HCT116 (cell line): ENCODE measurements around the gene APOLD1. TPM values are rescaled to one million over a fixed set of nuclear protein-coding genes. Genes with fewer than 3 reads are reported as not detected.

Source experiments
- ATAC-seq: fragments of 200-7000 bp; cut with Tn5 transposase; 2 replicates; pipeline ENCODE4 v1.9.1; 2020; ENCODE audit warnings: mild to moderate bottlenecking, moderate library complexity
- BruUV-seq: library from RNA; stranded (reverse); fragments of 400-500 nt; replicated peaks from 2 replicates; lab custom pipeline; 2021; lab: Mats Ljungman, UMichigan
- CTCF ChIA-PET: fragments of 300-600 bp; sonication (Branson Sonifier 250); formaldehyde crosslinking; loops from one replicate; lab custom pipeline; 2021; ENCODE audit warnings: antibody characterized with exemption; lab: Charles Lee
- POLR2A ChIA-PET: fragments of 300-600, 350-600 bp; sonication (Branson Sonifier 250); formaldehyde crosslinking; loops from one replicate; lab custom pipeline; 2021; ENCODE audit warnings: antibody characterized with exemption; lab: Charles Lee
- RAD21 ChIA-PET, 2 experiments: fragments of 300-600 bp; sonication (Branson Sonifier 250); formaldehyde crosslinking; loops; one replicate each; lab custom pipeline; 2023; ENCODE audit warnings: low total read pairs in 2 of 2; ENCODE audit not compliant: uncharacterized antibody in 2 of 2, unreplicated experiment in 2 of 2, low non-redundant PET in 1 of 2; lab: Charles Lee
- DNase-seq: peaks from one replicate; pipeline ENCODE4 v3.0.0-alpha.2; 2010; ENCODE audit warnings: low read depth, low spot score
- H2AFZ ChIP-seq: fragments of 200-600 bp; shearing (Covaris generic), sonication (generic); 2 replicates; pipeline ENCODE4 v1.6.1; 2017; ENCODE audit warnings: low read depth, mixed run types, mixed read lengths, antibody characterized with exemption, low read length; ENCODE audit not compliant: poor library complexity, severe bottlenecking
- H3K27ac ChIP-seq: 2 replicates; pipeline ENCODE4 v1.5.1; 2012; ENCODE audit warnings: low read depth, low read length
- H3K27me3 ChIP-seq: fragments of 200-600 bp; sonication (generic); 2 replicates; pipeline ENCODE4 v1.6.1; 2016; ENCODE audit warnings: mixed run types, low read length, mixed read lengths; ENCODE audit not compliant: insufficient read depth
- H3K36me3 ChIP-seq, 2 experiments: fragments of 200-500 bp in 1 of 2; fragments of 200-600 bp in 1 of 2; sonication (Bioruptor generic) in 1 of 2; sonication (generic) in 1 of 2; 2 replicates each; pipeline versions ENCODE4 v1.5.1 to v1.6.1; 2014 to 2016; ENCODE audit warnings: low read length in 2 of 2, inconsistent platforms in 1 of 2, mixed read lengths in 1 of 2, mixed run types in 1 of 2; ENCODE audit not compliant: insufficient read depth in 2 of 2, control insufficient read depth in 1 of 2
- H3K4me1 ChIP-seq, 2 experiments: fragments of 200-600 bp in 1 of 2; sonication (generic) in 1 of 2; 2 replicates each; pipeline versions ENCODE4 v1.5.1 to v1.6.1; 2012 to 2017; ENCODE audit warnings: low read length in 2 of 2, inconsistent platforms in 1 of 2, mild to moderate bottlenecking in 1 of 2, mixed read lengths in 1 of 2, mixed run types in 1 of 2, moderate library complexity in 1 of 2; ENCODE audit not compliant: insufficient read depth in 2 of 2, control insufficient read depth in 1 of 2
- H3K4me2 ChIP-seq: fragments of 200-600 bp; sonication (generic); 2 replicates; pipeline ENCODE4 v1.6.1; 2017; ENCODE audit warnings: mixed run types, low read length, mixed read lengths
- H3K4me3 ChIP-seq, 2 experiments: fragments of 200-600 bp in 1 of 2; sonication (generic) in 1 of 2; replicated peaks in 1 of 2; 2 replicates each; pipeline ENCODE4 v1.5.1; 2011 to 2016; ENCODE audit warnings: low read length in 2 of 2, control low read depth in 1 of 2, low read depth in 1 of 2, mild to moderate bottlenecking in 1 of 2, mixed read lengths in 1 of 2, mixed run types in 1 of 2
- H3K79me2 ChIP-seq: fragments of 200-600 bp; sonication (generic); 2 replicates; pipeline ENCODE4 v1.6.1; 2017; ENCODE audit warnings: mild to moderate bottlenecking, mixed run types, low read length, moderate library complexity, mixed read lengths; ENCODE audit not compliant: insufficient read depth
- H3K9ac ChIP-seq: fragments of 200-600 bp; sonication (generic); 2 replicates; pipeline ENCODE4 v1.6.1; 2016; ENCODE audit warnings: low read length, mixed read lengths
- H3K9me2 ChIP-seq: fragments of 200-600 bp; sonication (generic), shearing (Covaris generic); 2 replicates; pipeline ENCODE4 v1.6.1; 2017; ENCODE audit warnings: mixed run types, mild to moderate bottlenecking, moderate library complexity; ENCODE audit not compliant: insufficient read depth
- H3K9me3 ChIP-seq, 2 experiments: fragments of 200-500 bp in 1 of 2; fragments of 200-600 bp in 1 of 2; sonication (Bioruptor generic) in 1 of 2; sonication (generic) in 1 of 2; 2 replicates each; pipeline ENCODE4 v1.6.1; 2014 to 2017; ENCODE audit warnings: low read length in 2 of 2, mixed read lengths in 2 of 2, inconsistent platforms in 1 of 2, low read depth in 1 of 2, mild to moderate bottlenecking in 1 of 2, mixed run types in 1 of 2, moderate library complexity in 1 of 2; ENCODE audit not compliant: control insufficient read depth in 1 of 2, insufficient read depth in 1 of 2
- H4K20me1 ChIP-seq: fragments of 200-600 bp; sonication (generic), shearing (Covaris generic); 2 replicates; pipeline ENCODE4 v1.6.1; 2017; ENCODE audit warnings: mixed run types, mild to moderate bottlenecking, moderate library complexity; ENCODE audit not compliant: insufficient read depth
- EZH2 ChIP-seq: fragments of 200-600 bp; sonication (generic); IDR thresholded peaks from 2 replicates; pipeline ENCODE4 v1.6.1; 2017; ENCODE audit warnings: antibody characterized with exemption, mixed run types
- POLR2AphosphoS5 ChIP-seq: IDR thresholded peaks from 2 replicates; pipeline ENCODE4 v1.6.1; 2011; ENCODE audit warnings: mild to moderate bottlenecking, low read depth, low read length, moderate library complexity
- RAD21 ChIP-seq: IDR thresholded peaks from 2 replicates; pipeline ENCODE4 v1.6.1; 2012; ENCODE audit warnings: low read depth, mild to moderate bottlenecking
- intact Hi-C: fragments of 100-400 bp; cut with micrococcal nuclease; formaldehyde crosslinking; loops from 2 replicates; pipeline ENCODE4 v1.10.0; 2022
- total RNA-seq: library from RNA; stranded (reverse); gene quantifications from one replicate; pipeline ENCODE4 v1.2.1, GENCODE V29; 2021; ENCODE audit not compliant: unreplicated experiment
- TF ChIP-seq, protein P1 (sequence below): IDR thresholded peaks from 2 replicates; pipeline ENCODE4 v1.6.1; 2012
- TF ChIP-seq, protein P2 (sequence below), 3 experiments: fragments of 200-600 bp in 1 of 3; sonication (generic) in 1 of 3; IDR thresholded peaks in 2 of 3; conservative IDR thresholded peaks in 1 of 3; 2 replicates each; pipeline ENCODE4 v1.5.1; 2012 to 2017; ENCODE audit warnings: low read depth in 2 of 3, low read length in 2 of 3, antibody characterized with exemption in 1 of 3, borderline replicate concordance in 1 of 3, control low read depth in 1 of 3, mild to moderate bottlenecking in 1 of 3, mixed read lengths in 1 of 3, mixed run types in 1 of 3, moderate library complexity in 1 of 3; ENCODE audit not compliant: insufficient read depth in 1 of 3

APOLD1 gene
- total RNA-seq, 1 experiment from 2014 or later: 3.9 TPM

DNA sequence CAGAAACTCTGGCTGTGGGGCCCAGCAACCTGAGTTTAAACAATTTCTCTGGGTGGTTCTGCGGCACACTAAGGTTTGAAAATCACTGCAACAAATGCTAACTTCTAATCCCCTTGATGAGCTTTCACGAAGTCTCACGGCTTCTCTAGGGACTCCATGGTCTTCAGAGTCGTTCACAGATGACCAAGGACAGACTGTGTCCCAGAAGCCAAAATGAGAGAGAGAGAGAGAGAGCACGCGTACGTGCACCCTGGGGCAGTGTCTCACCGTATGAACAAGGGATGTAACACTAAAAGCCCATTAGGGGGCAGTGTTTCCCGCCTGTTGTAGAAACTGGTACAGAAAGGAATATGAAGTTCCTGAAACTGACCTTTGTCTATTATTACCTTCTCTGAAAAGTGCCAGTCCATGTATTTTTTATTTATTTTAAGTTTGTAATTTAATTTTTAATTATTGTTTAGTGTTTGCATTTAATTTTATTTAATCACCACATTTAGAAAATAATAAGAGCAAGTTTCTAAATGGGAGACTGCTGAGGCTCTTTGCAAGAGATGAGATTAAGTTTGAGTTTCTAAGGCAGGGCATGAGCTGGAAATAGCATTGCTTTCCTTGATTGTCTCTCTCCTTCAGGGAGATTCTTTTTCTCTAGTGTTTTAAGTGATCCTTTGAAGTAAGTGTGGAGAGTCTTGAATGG is 3.4 kb downstream of the APOLD1 start:
- H4K20me1 ChIP-seq: no peaks in the 10 kb centered on the region
- no peaks in the 10 kb centered on the region for H3K36me3 ChIP-seq
- H2AFZ ChIP-seq: no peak overlapping the region
- H3K79me2 ChIP-seq: no peaks in the 10 kb centered on the region
- ChIA-PET RAD21 (interaction anchor here in 1 of 2 experiments (1.0 kb wide), 1 partner anchor 188 kb away, joined by 3 read pairs; no protein-coding TSS in a partner anchor), POLR2A (interaction anchor here (1.0 to 1.3 kb wide), 4 partner anchors 15 to 107 kb away, joined by 3 to 5 read pairs (median 4); partner anchors contain the start of gene GPRC5A), CTCF (interaction anchor here (0.8 to 2.1 kb wide), 9 partner anchors 9 to 197 kb away, joined by 3 to 11 read pairs (median 5); partner anchors contain the start of genes DDX47 and GPRC5A)
- H3K9me3 ChIP-seq: no peaks in the 10 kb centered on the region
- no TSS peak for BruUV-seq
- H3K9me2 ChIP-seq: no peaks in the 10 kb centered on the region
- TF ChIP-seq, protein P1, sequence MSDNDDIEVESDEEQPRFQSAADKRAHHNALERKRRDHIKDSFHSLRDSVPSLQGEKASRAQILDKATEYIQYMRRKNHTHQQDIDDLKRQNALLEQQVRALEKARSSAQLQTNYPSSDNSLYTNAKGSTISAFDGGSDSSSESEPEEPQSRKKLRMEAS: peak; percentile 64; the same call in 1 of the 2 replicates
- peak; percentile 20; the same call in 1 of the 2 replicates for TF ChIP-seq POLR2AphosphoS5
- no peak for TF ChIP-seq EZH2
- TF ChIP-seq, protein P2, sequence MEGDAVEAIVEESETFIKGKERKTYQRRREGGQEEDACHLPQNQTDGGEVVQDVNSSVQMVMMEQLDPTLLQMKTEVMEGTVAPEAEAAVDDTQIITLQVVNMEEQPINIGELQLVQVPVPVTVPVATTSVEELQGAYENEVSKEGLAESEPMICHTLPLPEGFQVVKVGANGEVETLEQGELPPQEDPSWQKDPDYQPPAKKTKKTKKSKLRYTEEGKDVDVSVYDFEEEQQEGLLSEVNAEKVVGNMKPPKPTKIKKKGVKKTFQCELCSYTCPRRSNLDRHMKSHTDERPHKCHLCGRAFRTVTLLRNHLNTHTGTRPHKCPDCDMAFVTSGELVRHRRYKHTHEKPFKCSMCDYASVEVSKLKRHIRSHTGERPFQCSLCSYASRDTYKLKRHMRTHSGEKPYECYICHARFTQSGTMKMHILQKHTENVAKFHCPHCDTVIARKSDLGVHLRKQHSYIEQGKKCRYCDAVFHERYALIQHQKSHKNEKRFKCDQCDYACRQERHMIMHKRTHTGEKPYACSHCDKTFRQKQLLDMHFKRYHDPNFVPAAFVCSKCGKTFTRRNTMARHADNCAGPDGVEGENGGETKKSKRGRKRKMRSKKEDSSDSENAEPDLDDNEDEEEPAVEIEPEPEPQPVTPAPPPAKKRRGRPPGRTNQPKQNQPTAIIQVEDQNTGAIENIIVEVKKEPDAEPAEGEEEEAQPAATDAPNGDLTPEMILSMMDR (IDR thresholded peaks at IDR 0.05 in 2 of 3, conservative IDR thresholded peaks at IDR 0.05 in 1 of 3; ENCODE audit: borderline replicate concordance in 1 of 3, insufficient read depth in 1 of 3, low read depth in 2 of 3, low read length in 2 of 3): peak; percentile 75 to 82 (median 82)
- peak; percentile 92 for TF ChIP-seq RAD21
- no peaks in the 10 kb centered on the region for H3K27me3 ChIP-seq
- peak overlapping the region; percentile 38 for H3K4me2 ChIP-seq
- H3K9ac ChIP-seq: peak overlapping the region; percentile 33
- H3K4me3 ChIP-seq: no peak overlapping the region
- peak; percentile 84 for ATAC-seq
- DNase-seq: peak; percentile 78
- peaks cover 6 to 51% of the 10 kb centered on the region in 2 experiments; a peak in 3 of 4 replicates for H3K4me1 ChIP-seq
- intact Hi-C loops: loop anchor here (1.0 to 5.0 kb wide), 2 partner anchors 103 to 194 kb away; partner anchors contain the start of gene GPRC5A
- H3K27ac ChIP-seq: no peak overlapping the region
